HepG2 (cell line): ENCODE results near the gene IL17RB. TPM values are rescaled to one million over a fixed set of nuclear protein-coding genes. Genes with fewer than 3 reads are reported as not detected.

Experiments
- MED1 ChIP-seq: sonication (generic); formaldehyde crosslinking; IDR thresholded peaks from 2 replicates; pipeline ENCODE4 v1.4.0; 2020; ENCODE audit warnings: missing genetic modification reagents
- PHB2 ChIP-seq: fragments of 450-650 bp; IDR thresholded peaks from 2 replicates; pipeline ENCODE4 v1.6.1; 2018; ENCODE audit not compliant: partially characterized antibody
- SUZ12 ChIP-seq: fragments of 150-350 bp; IDR thresholded peaks from 2 replicates; pipeline ENCODE4 v1.6.1; 2014; ENCODE audit warnings: low read depth, low read length
- TARDBP ChIP-seq: sonication (generic); formaldehyde crosslinking; IDR thresholded peaks from 2 replicates; pipeline ENCODE4 v1.8.0; 2022; ENCODE audit warnings: mild to moderate bottlenecking, missing genetic modification reagents
- ZMAT3 ChIP-seq: sonication (generic); formaldehyde crosslinking; conservative IDR thresholded peaks from 2 replicates; pipeline ENCODE4 v1.7.0; 2021; ENCODE audit warnings: missing genetic modification reagents
- ZNF143 ChIP-seq: sonication (generic); formaldehyde crosslinking; IDR thresholded peaks from 2 replicates; pipeline ENCODE4 v1.4.0; 2020; ENCODE audit warnings: missing genetic modification reagents
- ZNF180 ChIP-seq: sonication (generic); formaldehyde crosslinking; IDR thresholded peaks from 2 replicates; pipeline ENCODE4 v1.4.0; 2020; ENCODE audit warnings: low read depth, missing genetic modification reagents, borderline replicate concordance
- ZNF496 ChIP-seq: sonication (generic); formaldehyde crosslinking; IDR thresholded peaks from 2 replicates; pipeline ENCODE4 v1.8.1; 2023; ENCODE audit warnings: mild to moderate bottlenecking, moderate library complexity, missing genetic modification reagents; ENCODE audit not compliant: insufficient replicate concordance
- ZNF577 ChIP-seq: sonication (generic); formaldehyde crosslinking; IDR thresholded peaks from 2 replicates; pipeline ENCODE4 v1.4.0; 2020; ENCODE audit warnings: mild to moderate bottlenecking, low read depth, missing genetic modification reagents, borderline replicate concordance
- ZNF713 ChIP-seq: sonication (generic); formaldehyde crosslinking; IDR thresholded peaks from 2 replicates; pipeline ENCODE4 v1.4.0; 2020; ENCODE audit warnings: mild to moderate bottlenecking, missing genetic modification reagents
- ZNF75D ChIP-seq: sonication (generic); formaldehyde crosslinking; IDR thresholded peaks from 2 replicates; pipeline ENCODE4 v1.8.1; 2023; ENCODE audit warnings: missing genetic modification reagents, mild to moderate bottlenecking, borderline replicate concordance
- ZSCAN20 ChIP-seq: sonication (generic); formaldehyde crosslinking; IDR thresholded peaks from 2 replicates; pipeline ENCODE4 v1.4.0; 2020; ENCODE audit warnings: missing genetic modification reagents, mild to moderate bottlenecking, borderline replicate concordance
- polyA plus RNA-seq, 8 experiments: library from polyadenylated mRNA; depleted of rRNA in 3 of 8; stranded (reverse) in 7 of 8; unstranded in 1 of 8; fragments of >200 nt; fragmentation: Illumina TruSeq in 4 of 8; extraction: Trizol in 4 of 8; gene quantifications; 2 replicates each; pipeline versions ENCODE4 v1.2.1 to v1.2.3, GENCODE V29; 2011 to 2016; ENCODE audit warnings: low read depth in 4 of 8, missing spikeins in 1 of 8, mixed read lengths in 1 of 8; ENCODE audit not compliant: insufficient read depth in 1 of 8
- total RNA-seq, 5 experiments: library from RNA; depleted of rRNA; stranded (reverse); fragments of >200 nt; fragmentation: Illumina TruSeq; extraction: Trizol; gene quantifications; 2 replicates each; pipeline ENCODE4 v1.2.3, GENCODE V29; 2016; ENCODE audit warnings: low read depth in 1 of 5
- TF ChIP-seq, protein P1 (sequence below): IDR thresholded peaks from 2 replicates; pipeline ENCODE4 v1.6.1; 2016
- TF ChIP-seq, protein P2 (sequence below): sonication (generic); formaldehyde crosslinking; IDR thresholded peaks from 2 replicates; pipeline ENCODE4 v1.8.0; 2022; ENCODE audit warnings: missing genetic modification reagents, low read depth, mild to moderate bottlenecking, borderline replicate concordance
- TF ChIP-seq, protein P3 (sequence below): sonication (generic); formaldehyde crosslinking; IDR thresholded peaks from 2 replicates; pipeline ENCODE4 v1.5.0; 2020; ENCODE audit warnings: missing genetic modification reagents
- TF ChIP-seq, protein P4 (sequence below): sonication (generic); formaldehyde crosslinking; IDR thresholded peaks from 2 replicates; pipeline ENCODE4 v1.4.0; 2020; ENCODE audit warnings: missing genetic modification reagents, borderline replicate concordance
- TF ChIP-seq, protein P5 (sequence below): sonication (generic); formaldehyde crosslinking; IDR thresholded peaks from 2 replicates; pipeline ENCODE4 v1.4.0; 2020; ENCODE audit warnings: missing genetic modification reagents
- TF ChIP-seq, protein P6 (sequence below): sonication (generic); formaldehyde crosslinking; IDR thresholded peaks from 2 replicates; pipeline ENCODE4 v1.4.0; 2020; ENCODE audit warnings: missing genetic modification reagents

The IL17RB gene
- total and polyA plus RNA-seq, 2 of the 13 experiments (the other 11 are each of a cell fraction or from before 2014, with no cell fraction given) = 130 to 190 TPM

DNA sequence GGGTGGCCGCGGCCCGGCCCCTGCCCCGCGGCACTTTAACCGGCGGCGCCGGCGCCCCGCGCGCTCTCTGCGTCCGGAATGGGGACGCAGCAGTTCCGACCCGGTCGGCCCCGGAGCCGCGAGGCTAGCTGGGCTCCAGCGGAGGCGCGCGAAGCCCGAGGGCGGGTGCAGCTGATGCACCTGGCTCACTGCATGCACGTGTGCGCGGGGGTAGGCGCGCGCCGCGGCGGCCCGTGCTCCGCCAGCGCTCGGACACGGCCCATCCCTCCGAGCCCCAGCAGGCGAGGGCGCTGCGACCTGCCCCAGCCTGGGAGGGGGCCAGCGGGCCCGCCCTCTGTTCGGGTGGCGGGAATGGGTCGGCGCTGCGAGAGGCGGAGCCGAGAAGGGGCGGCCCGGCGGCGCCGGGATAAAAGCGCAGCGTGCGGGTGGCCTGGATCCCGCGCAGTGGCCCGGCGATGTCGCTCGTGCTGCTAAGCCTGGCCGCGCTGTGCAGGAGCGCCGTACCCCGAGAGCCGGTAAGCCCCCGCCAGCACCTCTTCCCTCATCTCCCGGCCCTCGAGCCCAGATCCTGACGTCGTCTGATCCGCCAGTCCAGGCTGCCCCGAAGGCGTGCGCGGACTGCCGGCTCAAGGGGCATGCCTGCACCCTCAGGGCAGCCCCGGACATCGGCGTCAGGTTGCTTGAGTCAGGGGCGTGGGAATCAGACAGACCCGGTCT is at the start of gene IL17RB, which contains the start of gene CHDH (continued):
- TF ChIP-seq, protein P1, sequence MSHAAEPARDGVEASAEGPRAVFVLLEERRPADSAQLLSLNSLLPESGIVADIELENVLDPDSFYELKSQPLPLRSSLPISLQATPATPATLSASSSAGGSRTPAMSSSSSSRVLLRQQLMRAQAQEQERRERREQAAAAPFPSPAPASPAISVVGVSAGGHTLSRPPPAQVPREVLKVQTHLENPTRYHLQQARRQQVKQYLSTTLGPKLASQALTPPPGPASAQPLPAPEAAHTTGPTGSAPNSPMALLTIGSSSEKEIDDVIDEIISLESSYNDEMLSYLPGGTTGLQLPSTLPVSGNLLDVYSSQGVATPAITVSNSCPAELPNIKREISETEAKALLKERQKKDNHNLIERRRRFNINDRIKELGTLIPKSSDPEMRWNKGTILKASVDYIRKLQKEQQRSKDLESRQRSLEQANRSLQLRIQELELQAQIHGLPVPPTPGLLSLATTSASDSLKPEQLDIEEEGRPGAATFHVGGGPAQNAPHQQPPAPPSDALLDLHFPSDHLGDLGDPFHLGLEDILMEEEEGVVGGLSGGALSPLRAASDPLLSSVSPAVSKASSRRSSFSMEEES (CRISPR knock-in tag) = peak; percentile 57; the same call in 1 of the 2 replicates
- TF ChIP-seq ZNF496 (CRISPR knock-in tag) (no peak), ZNF713 (no peak), ZSCAN20 (peak; percentile 82; the same call in 1 of the 2 replicates), MED1 (CRISPR knock-in tag) (peak; percentile 92), PHB2 (no peak), ZMAT3 (CRISPR knock-in tag) (peak; percentile 96), SUZ12 (no peak), ZNF577 (0 out of 2 replicates have a peak, but pooled peaks have one; percentile 70), ZNF143 (CRISPR knock-in tag) (no peak), TARDBP (CRISPR knock-in tag) (peak; percentile 74), ZNF180 (CRISPR knock-in tag) (no peak), ZNF75D (CRISPR knock-in tag) (0 out of 2 replicates have a peak, but pooled peaks have one; percentile 33)
- TF ChIP-seq, protein P2, sequence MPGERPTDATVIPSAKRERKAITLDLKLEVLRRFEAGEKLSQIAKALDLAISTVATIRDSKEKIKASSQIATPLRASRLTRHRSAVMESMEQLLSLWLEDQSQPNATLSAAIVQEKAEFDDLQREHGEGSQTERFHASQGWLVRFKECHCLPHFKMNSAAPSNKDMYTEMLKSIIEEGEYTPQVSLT = no peak
- TF ChIP-seq, protein P3, sequence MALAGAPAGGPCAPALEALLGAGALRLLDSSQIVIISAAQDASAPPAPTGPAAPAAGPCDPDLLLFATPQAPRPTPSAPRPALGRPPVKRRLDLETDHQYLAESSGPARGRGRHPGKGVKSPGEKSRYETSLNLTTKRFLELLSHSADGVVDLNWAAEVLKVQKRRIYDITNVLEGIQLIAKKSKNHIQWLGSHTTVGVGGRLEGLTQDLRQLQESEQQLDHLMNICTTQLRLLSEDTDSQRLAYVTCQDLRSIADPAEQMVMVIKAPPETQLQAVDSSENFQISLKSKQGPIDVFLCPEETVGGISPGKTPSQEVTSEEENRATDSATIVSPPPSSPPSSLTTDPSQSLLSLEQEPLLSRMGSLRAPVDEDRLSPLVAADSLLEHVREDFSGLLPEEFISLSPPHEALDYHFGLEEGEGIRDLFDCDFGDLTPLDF (CRISPR knock-in tag) = peak; percentile 96
- TF ChIP-seq, protein P4, sequence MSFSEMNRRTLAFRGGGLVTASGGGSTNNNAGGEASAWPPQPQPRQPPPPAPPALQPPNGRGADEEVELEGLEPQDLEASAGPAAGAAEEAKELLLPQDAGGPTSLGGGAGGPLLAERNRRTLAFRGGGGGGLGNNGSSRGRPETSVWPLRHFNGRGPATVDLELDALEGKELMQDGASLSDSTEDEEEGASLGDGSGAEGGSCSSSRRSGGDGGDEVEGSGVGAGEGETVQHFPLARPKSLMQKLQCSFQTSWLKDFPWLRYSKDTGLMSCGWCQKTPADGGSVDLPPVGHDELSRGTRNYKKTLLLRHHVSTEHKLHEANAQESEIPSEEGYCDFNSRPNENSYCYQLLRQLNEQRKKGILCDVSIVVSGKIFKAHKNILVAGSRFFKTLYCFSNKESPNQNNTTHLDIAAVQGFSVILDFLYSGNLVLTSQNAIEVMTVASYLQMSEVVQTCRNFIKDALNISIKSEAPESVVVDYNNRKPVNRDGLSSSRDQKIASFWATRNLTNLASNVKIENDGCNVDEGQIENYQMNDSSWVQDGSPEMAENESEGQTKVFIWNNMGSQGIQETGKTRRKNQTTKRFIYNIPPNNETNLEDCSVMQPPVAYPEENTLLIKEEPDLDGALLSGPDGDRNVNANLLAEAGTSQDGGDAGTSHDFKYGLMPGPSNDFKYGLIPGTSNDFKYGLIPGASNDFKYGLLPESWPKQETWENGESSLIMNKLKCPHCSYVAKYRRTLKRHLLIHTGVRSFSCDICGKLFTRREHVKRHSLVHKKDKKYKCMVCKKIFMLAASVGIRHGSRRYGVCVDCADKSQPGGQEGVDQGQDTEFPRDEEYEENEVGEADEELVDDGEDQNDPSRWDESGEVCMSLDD (CRISPR knock-in tag) = no peak; the same call in 1 of the 2 replicates
- TF ChIP-seq, protein P5, sequence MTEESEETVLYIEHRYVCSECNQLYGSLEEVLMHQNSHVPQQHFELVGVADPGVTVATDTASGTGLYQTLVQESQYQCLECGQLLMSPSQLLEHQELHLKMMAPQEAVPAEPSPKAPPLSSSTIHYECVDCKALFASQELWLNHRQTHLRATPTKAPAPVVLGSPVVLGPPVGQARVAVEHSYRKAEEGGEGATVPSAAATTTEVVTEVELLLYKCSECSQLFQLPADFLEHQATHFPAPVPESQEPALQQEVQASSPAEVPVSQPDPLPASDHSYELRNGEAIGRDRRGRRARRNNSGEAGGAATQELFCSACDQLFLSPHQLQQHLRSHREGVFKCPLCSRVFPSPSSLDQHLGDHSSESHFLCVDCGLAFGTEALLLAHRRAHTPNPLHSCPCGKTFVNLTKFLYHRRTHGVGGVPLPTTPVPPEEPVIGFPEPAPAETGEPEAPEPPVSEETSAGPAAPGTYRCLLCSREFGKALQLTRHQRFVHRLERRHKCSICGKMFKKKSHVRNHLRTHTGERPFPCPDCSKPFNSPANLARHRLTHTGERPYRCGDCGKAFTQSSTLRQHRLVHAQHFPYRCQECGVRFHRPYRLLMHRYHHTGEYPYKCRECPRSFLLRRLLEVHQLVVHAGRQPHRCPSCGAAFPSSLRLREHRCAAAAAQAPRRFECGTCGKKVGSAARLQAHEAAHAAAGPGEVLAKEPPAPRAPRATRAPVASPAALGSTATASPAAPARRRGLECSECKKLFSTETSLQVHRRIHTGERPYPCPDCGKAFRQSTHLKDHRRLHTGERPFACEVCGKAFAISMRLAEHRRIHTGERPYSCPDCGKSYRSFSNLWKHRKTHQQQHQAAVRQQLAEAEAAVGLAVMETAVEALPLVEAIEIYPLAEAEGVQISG (CRISPR knock-in tag) = peak; percentile 83
- TF ChIP-seq, protein P6, sequence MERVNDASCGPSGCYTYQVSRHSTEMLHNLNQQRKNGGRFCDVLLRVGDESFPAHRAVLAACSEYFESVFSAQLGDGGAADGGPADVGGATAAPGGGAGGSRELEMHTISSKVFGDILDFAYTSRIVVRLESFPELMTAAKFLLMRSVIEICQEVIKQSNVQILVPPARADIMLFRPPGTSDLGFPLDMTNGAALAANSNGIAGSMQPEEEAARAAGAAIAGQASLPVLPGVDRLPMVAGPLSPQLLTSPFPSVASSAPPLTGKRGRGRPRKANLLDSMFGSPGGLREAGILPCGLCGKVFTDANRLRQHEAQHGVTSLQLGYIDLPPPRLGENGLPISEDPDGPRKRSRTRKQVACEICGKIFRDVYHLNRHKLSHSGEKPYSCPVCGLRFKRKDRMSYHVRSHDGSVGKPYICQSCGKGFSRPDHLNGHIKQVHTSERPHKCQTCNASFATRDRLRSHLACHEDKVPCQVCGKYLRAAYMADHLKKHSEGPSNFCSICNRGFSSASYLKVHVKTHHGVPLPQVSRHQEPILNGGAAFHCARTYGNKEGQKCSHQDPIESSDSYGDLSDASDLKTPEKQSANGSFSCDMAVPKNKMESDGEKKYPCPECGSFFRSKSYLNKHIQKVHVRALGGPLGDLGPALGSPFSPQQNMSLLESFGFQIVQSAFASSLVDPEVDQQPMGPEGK (CRISPR knock-in tag) = peak; percentile 99
